GM15510 (cell line): ENCODE data around the gene KRTAP17-1.

Source experiments
- POLR2A ChIP-seq: IDR thresholded peaks from 3 replicates; pipeline ENCODE4 v1.6.1; 2011; ENCODE audit warnings: borderline replicate concordance; ENCODE audit not compliant: insufficient read length; ENCODE audit errors: extremely low read depth

The KRTAP17-1 gene

DNA sequence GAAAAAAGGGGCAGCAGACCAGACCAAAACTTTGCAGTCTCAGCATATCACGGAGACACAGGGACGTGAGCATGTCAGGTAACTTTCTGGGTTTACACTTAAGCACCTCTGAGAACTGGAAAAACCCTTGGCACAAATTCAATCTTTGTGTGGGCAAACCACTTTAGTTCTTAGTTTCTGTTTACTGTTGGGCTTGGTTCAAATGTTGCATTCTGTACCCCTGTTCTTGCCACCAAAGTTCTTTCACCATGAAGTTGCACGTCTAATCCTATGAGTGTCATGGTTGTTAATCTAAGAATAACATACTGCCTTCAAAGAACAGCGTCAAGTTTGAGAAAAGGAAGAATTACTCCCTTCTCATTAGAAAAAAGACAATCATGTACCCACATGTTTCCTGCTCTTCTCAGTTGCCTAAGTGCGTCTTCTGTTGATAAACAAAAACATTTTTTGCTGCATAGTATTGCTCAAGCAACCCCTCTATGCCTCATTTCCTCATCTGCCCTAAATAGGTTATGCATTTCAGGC is 23.5 kb upstream of the KRTAP17-1 start:
- no peak for TF ChIP-seq POLR2A

DNA sequence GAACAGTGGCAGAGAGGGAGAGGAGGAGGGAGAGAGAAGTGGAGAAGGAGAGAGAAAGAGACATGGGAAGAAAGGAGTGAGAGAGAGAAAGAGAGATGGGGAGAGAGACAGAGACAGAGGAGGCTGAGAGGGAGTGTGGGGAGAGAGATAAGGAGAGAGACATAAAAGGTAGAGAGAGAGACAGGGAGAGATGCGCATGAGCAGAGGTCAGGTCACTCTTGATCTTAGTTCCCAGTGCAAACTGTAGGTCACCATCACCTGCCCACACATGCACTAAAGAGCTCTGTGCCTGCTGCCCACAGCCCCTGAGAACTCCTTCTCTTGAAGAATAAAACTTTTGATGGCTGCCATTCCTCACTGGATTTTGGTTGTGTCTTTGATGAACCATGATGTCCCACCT is 20.2 kb upstream of the KRTAP17-1 start:
- no peak for TF ChIP-seq POLR2A

DNA sequence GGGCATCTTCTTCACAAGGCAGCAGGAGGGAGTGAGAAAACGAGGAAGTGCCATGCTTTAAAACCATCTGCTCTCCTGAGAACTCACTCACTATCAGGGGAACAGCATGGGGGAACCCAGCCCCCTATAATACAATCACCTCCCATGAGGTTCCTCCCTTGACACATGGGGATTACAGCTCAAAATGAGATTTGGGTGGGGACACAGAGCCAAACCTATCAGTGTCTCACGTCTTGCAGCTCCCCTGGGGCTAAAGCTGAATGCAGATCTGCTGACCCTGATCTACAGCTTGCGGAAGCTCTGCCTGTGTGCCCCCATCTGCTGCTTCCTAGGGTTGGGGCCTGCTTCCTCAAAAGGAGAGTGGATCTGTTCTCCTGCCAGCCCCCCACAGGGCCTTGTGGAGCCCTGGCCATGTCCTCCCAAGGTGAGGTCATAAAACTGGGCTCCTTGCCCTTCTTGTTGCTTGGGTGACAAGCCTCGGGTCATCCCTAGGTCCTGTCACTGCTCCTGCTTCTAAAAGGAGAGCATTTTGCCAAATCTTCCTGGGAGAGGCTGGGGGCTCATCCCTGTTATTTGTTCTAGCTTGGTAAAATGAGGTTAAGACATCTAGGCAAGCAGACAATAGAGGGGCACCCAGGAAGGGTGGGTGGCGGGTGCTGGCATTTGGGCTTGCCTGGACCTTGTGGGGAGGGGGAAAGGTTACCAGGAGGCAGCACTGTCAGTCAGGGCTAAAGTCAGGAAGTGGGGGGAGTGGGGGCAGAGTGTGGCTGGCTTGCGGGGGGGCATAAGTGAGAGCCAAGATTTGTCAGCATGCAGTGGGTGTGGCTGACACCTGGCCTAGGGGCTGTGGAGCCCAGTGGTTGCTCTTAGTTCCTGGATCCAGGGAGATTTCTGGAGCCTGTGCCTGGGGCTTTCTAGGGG is 19.1 kb upstream of the KRTAP17-1 start:
- no peak for TF ChIP-seq POLR2A

DNA sequence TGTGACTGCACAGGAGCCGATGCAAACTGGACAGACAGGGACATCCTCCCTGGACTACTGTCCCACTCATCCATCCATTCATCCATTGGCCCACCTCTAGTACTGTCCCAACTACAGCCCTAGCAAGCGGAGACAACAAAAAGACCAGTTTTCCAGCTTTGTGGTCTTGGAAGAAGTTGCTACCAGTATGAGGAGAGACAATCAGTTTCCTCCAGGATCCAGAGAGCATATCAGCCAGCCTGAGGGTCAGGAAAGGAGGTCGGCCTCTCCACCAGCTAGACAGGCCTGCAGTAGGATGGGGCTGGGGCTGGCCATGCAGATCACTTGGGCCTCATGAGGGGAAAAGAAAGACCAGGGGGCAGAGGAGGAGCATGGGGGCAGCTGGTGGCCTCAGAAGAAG is 18.3 kb upstream of the KRTAP17-1 start:
- no peak for TF ChIP-seq POLR2A

DNA sequence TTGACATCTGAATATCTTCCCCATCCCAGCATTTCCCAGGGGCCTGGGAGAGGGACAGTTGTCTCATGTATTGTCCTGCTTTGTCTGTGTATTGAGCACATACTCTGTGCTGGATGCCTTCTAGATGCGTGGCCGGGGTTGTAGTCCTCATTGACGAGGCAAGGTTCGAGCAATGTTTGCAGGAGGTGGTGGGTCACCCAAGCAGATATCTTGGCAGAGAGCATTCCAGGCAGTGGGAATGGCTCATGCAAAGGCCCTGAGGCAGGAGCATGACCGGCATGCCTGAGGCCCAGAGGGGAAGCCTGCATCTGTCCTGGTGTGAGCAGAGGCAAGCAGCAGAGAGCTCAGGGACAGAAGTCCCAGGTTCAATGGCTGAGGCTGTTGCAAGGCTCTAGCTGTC is 17.6 kb upstream of the KRTAP17-1 start:
- no peak for TF ChIP-seq POLR2A

DNA sequence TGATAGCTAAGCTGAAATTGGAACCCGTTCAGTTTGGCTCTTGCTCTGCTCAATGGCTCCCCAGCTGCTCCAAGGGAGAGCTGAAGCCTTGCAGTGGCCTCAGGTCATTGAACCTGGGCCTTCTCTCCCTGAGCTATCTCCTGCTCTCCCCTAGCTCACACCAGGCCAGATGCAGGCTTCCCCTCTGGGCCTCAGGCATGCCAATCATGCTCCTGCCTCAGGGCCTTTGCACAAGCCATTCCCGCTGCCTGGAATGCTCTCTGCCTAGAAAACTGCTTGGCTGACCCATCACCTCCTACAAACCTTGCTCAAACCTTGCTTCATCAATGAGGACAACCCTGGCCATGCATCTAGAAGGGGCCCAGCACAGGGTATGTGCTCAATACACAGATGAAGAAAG is 16.7 kb upstream of the KRTAP17-1 start:
- TF ChIP-seq POLR2A, result no peak

DNA sequence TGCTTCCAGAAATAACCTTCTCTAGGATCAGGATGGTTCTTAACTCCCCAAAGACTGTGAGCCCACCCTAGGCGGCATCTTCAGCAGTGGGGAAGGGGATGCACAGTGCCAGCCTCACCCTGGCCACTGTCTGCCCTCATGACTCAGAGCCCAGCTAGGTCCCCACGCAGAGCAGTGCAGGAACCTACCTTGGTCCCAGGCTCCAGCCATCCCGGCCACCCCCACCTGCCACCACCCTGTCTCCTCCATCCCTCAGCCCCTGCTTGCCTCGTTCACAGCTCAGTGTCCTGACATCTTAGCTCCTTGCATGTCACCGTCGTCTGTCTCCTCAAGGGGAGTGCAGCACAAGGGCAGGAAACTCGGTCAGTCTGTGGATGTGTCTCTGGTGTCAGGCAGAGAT is 16.1 kb upstream of the KRTAP17-1 start:
- no peak for TF ChIP-seq POLR2A

DNA sequence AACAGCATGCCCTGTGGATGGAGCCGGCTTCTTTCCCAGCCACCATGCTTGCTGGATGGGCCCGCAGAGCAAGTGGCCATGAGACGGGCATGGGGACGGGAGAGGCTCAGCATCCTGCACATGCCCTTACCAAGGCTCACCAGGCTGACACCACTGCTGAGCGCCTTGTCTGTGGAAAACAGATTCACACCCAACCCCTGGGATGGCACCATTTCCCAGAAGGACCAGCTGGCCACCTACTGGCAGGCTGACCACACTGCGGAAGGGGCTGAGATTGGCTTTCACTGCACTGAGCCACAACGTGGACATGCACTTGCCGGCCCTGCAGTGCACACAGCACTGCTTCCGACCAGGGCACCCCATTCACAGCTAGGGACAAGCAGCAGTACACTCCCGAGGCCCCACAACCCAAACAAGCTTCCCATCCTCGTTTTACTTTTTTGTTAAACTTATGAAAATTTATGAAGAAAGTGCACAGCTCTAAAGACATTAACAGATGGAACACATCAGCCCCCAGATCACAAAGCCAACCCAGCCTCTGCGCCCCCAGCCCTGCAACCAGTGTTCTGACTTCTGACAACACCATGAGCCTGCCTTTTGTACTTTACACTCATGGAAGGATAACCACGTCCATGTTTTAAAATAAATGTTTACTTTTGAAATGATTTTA is 13.9 kb upstream of the KRTAP17-1 start:
- TF ChIP-seq POLR2A, result no peak

DNA sequence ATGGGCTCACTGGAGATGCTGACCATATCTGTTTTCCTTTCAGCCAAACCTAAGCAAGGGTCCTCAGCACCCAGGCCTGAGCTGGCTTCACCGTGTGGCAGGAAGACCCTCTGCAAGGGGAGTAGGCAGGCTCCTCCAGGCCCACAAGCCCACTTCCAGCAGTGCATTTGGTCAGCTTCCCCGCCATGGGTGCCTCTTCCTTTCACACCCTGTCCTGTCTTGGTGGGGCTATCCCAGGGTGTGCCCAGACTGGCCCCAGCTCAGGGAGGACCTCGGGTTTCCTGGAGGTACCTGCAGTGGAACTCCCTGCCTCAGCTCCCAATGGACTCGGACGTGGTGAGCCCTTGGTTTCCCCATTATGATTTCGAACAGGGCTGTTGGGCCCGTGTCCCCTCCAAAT is 12.7 kb upstream of the KRTAP17-1 start:
- no peak for TF ChIP-seq POLR2A

DNA sequence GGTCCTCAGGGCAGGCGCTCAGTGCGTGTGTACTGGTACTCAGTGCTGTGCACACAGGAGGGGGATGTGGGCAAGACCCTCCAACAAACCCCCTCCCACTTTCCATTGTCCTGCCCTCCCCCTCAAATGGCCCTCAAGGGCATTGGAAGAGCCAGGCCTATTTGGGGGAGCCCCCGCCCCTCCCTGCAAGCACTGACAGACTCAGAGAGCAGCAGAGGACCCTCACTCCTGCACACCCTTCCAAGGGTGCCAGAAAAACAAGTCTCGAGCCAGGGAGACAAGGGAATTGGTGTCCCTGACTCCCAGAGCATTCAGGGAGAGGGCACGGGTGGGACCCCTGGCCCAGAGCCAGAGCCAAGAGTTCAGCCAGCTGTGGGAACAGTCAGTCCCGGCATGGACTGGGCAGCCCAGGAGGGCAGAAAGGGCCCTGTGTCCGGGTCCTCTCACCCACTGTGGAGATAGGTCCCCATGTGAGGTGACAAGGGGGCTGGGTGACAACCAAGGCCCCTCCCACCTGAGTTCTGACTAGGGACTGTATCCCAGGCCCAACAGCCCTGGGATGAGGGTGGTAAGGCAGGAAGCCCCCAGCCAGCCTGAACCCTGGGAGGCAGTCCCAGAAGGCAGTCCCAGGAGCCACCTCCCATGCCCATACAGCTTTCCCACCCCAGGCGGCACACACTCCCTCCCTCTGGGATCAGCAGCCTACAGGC is 12.1 kb upstream of the KRTAP17-1 start:
- TF ChIP-seq POLR2A, result no peak

DNA sequence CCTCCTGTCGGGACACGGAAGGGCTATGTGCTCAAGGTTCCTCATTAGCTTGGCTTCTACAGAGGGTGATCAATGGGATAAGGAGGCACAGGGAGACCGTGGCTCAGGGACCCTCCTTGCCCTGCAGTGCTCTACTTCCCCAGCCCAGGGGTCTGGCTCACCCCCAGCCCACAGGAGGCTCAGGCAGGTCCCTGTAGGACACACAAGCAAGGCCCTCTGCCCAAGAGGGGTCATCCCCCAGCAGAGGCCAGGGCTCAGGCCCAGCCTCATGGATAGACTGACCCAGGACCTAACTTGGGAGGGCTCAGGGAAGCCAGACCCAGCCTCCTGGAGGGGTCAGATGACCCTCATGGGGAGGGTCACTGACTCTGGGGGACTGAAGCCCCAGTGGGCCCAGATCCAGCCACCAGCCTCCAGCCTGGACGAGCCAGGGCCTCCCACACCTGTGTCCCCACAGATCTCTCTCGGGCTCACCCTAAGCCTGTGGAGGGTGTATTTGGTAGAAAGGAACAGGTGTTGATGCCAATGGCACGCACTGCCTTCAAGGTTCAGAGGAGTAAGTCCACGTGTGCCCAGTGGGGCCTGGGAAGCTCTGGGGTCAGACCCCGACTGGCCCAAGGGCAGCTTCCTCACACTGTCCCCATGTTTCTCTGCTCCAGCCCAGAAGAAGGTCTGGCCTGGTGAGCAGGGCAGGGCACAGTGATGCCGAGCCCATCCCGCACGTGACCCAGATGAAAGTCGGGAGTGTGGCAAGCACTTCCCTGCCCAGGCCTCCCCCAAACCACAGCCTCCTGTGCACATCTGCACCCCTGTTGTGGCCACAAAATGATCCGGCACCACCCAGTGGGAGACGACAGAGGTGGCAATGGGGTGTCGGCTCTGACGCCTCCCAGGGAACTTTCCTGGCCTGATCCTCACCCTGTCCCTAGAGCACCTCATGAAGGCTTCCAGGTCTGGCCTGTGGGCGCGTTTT is 10.9 kb upstream of the KRTAP17-1 start:
- no peak for TF ChIP-seq POLR2A

DNA sequence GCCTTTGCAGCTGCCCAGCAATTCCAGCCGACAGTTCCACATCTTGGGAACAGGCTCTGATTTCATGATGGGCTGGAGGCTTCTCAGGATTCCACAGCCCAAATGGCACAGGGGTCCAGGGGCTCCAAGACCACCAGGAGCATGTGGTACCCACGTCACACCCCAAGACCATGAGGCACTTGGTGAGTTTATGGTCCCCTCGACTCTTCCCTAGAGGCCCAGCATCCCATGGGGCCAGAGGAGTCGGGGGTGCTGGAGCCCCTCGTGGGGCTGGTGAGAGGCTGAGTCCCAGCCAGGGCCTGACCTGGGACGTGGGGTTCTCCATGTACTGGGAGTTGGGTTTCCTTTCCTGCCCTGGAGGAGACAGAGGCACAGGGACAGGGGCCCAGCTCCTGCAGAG is 10.1 kb upstream of the KRTAP17-1 start:
- no peak for TF ChIP-seq POLR2A

DNA sequence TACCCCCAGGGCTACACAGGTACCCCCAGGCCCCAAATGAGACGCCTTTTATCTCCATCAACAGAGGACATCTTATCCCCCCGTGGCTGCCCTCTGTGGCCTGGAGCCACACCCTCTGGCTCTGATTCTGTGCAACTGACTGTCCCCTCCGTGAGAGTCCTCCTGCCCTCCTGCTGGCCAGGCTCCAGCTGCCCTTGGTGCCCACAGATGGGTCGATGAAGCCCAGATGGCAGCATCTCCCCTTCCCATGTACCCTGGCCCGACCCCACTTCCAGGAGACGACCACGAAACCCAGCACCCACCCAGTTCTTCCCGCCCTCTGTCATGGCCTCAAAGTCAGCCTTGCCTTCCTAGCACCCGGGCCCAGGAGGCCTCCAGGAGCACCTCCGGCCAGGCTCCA is 9.6 kb upstream of the KRTAP17-1 start:
- no peak for TF ChIP-seq POLR2A
